ENCODE data around the gene CCL5. TPM values are rescaled to one million over a fixed set of nuclear protein-coding genes. Genes with fewer than 3 reads are reported as not detected.

CCL5 gene
- total RNA-seq, 1 experiment from 2014 or later, result not detected

DNA sequence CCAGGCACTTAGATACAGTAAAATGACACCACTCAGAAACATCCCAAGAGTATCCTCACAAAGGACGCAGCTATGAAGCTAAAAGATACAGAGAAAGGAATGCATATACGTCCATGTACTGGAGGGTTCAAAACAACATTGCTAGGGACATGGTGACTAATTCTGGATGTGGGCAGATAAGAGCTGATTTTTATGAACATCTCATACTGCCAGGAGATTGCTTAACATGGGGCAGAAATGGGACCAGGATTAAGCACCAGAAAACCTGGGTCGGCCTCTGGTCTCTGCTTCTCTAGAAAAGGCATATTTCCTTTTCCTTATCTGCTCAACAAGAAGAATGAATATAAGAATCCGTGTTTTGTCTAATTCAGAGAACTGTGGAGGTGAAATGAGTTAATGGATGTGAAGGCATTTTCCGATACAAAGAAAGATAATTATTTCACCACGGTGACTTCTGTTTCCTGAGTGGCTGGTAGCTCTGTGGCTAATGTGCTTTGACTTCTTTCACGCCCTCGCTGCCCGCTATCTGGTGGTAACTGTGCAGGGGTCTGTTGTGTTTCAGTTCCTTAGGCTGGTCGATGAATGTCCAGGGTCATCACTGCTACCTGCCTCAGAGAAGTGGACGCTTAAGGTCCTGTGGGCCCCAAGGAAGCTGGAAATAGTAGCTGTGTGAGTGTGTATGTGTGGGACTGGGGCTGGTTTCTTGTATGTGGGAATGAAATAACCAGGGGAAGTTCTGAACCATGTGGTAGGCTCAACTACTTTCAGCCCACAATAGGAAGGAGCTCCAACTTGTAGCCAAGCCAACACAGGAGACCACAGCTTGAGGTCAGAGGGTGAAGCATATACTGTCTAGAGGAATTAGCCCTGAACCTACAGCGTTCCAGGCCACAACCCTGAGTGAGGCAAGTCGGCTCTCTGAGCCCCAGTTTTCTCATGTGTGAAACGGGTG lies 15.8 kb upstream of the CCL5 start:
- Histone ChIP-seq H2BK15ac (ENCODE audit: low read depth, low read length) (no peak overlapping the region), H3K9ac (ENCODE audit: extremely low read depth, insufficient read length, low read length) (no peak overlapping the region), H3K27me3 (ENCODE audit: insufficient read depth, low read length) (no peaks in the 10 kb centered on the region), H2AK5ac (ENCODE audit: insufficient read length, low read length) (no peak overlapping the region), H2BK20ac (ENCODE audit: low read depth, low read length, poor library complexity, severe bottlenecking) (no peak overlapping the region), H3K79me1 (ENCODE audit: insufficient read depth, low read depth, low read length, poor library complexity, severe bottlenecking) (no peaks in the 10 kb centered on the region), H3K14ac (ENCODE audit: insufficient read depth, low read length) (no peak overlapping the region), H3K9me3 (ENCODE audit: control insufficient read depth, low read depth, low read length) (no peaks in the 10 kb centered on the region), H4K5ac (ENCODE audit: insufficient read length, low read depth, low read length) (no peak overlapping the region), H3K18ac (ENCODE audit: insufficient read length, low read depth, low read length) (no peak overlapping the region), H3K23ac (ENCODE audit: insufficient read length, low read depth, low read length) (no peak overlapping the region), H3K4me1 (ENCODE audit: insufficient read depth, low read length) (no peaks in the 10 kb centered on the region; the same call in 1 of the 2 replicates), H3K4ac (ENCODE audit: low read depth, low read length) (no peak overlapping the region), H4K8ac (replicated peaks; ENCODE audit: insufficient read length, low read depth, low read length) (no peak overlapping the region), H3K4me2 (ENCODE audit: insufficient read depth, insufficient read length, low read length) (no peak overlapping the region), H2AFZ (ENCODE audit: low read length) (no peak overlapping the region), H3K23me2 (ENCODE audit: insufficient read length, low read depth, low read length, poor library complexity, severe bottlenecking) (no peaks in the 10 kb centered on the region), H3K79me2 (ENCODE audit: insufficient read depth, low read length) (no peaks in the 10 kb centered on the region), H4K20me1 (ENCODE audit: control insufficient read depth, insufficient read depth, insufficient read length) (no peaks in the 10 kb centered on the region), H2BK120ac (ENCODE audit: low read depth, low read length, poor library complexity, severe bottlenecking) (no peak overlapping the region), H3K56ac (ENCODE audit: insufficient read length, low read depth, low read length) (no peak overlapping the region), H4K91ac (ENCODE audit: insufficient read length, low read depth, low read length) (no peak overlapping the region), H3T11ph (ENCODE audit: low read length) (no peak overlapping the region), H3K27ac (ENCODE audit: insufficient read length, low read depth, low read length) (no peak overlapping the region), H2BK12ac (ENCODE audit: insufficient read length, low read depth, low read length) (no peak overlapping the region), H2BK5ac (ENCODE audit: insufficient read length, low read length) (no peak overlapping the region)
- Mint-ChIP-seq H3K4me1 (peaks cover 2 to 8% of the 10 kb centered on the region in 2 experiments), H3K4me3 (no peak overlapping the region), H3K27me3 (ENCODE audit: low read depth) (no peaks in the 10 kb centered on the region; the same call in 1 of the 2 replicates), H3K27ac (no peak overlapping the region), H3K36me3 (ENCODE audit: insufficient read depth in 1 of 3, low read depth in 3 of 3) (no peaks in the 10 kb centered on the region), H3K9me3 (no peaks in the 10 kb centered on the region)
- WGBS (ENCODE audit: extremely low coverage, insufficient read length, low lambda C conversion rate), result no CpG with 5 or more reads among the region's 14 CpGs
- DNase-seq, result no peak
- TF ChIP-seq, protein P1, sequence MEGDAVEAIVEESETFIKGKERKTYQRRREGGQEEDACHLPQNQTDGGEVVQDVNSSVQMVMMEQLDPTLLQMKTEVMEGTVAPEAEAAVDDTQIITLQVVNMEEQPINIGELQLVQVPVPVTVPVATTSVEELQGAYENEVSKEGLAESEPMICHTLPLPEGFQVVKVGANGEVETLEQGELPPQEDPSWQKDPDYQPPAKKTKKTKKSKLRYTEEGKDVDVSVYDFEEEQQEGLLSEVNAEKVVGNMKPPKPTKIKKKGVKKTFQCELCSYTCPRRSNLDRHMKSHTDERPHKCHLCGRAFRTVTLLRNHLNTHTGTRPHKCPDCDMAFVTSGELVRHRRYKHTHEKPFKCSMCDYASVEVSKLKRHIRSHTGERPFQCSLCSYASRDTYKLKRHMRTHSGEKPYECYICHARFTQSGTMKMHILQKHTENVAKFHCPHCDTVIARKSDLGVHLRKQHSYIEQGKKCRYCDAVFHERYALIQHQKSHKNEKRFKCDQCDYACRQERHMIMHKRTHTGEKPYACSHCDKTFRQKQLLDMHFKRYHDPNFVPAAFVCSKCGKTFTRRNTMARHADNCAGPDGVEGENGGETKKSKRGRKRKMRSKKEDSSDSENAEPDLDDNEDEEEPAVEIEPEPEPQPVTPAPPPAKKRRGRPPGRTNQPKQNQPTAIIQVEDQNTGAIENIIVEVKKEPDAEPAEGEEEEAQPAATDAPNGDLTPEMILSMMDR (conservative IDR thresholded peaks at IDR 0.05), result no peak

Data from H9 (cell line).